HUES64 (cell line): Measurements from ENCODE around the gene SYTL3.
"Not testable (repeated sequence)": the region's sequence is repeated elsewhere in the genome, so short reads cannot be mapped to it uniquely, and the experiment has no call there.

Experiments
- H3K27ac ChIP-seq: 2 replicates; pipeline ENCODE4 v1.7.0; 2013; ENCODE audit warnings: low read depth, low read length, inconsistent platforms
- H3K27me3 ChIP-seq: 2 replicates; pipeline ENCODE4 v1.6.1; 2013; ENCODE audit warnings: mild to moderate bottlenecking, low read length; ENCODE audit not compliant: insufficient read depth
- H3K36me3 ChIP-seq: 2 replicates; pipeline ENCODE4 v1.6.1; 2013; ENCODE audit warnings: mild to moderate bottlenecking, low read length; ENCODE audit not compliant: insufficient read depth
- H3K4me1 ChIP-seq: 2 replicates; pipeline ENCODE4 v1.6.1; 2013; ENCODE audit warnings: mild to moderate bottlenecking, low read length, moderate library complexity; ENCODE audit not compliant: insufficient read depth
- H3K4me3 ChIP-seq: 2 replicates; pipeline ENCODE4 v1.5.1; 2013; ENCODE audit warnings: mild to moderate bottlenecking, low read length, moderate library complexity
- H3K9ac ChIP-seq: 2 replicates; pipeline ENCODE4 v1.6.1; 2013; ENCODE audit warnings: mild to moderate bottlenecking, low read depth, low read length
- H3K9me3 ChIP-seq: 2 replicates; pipeline ENCODE4 v1.6.1; 2013; ENCODE audit warnings: low read depth, low read length; ENCODE audit not compliant: insufficient read depth
- WGBS: fragments of 150-250, 120-280 bp; methylation state at CpG from one replicate; pipeline ENCODE4 v1.1.7; 2013; ENCODE audit warnings: missing lambda C conversion rate; 5-methylcytosine and 5-hydroxymethylcytosine counted together

Gene SYTL3

DNA sequence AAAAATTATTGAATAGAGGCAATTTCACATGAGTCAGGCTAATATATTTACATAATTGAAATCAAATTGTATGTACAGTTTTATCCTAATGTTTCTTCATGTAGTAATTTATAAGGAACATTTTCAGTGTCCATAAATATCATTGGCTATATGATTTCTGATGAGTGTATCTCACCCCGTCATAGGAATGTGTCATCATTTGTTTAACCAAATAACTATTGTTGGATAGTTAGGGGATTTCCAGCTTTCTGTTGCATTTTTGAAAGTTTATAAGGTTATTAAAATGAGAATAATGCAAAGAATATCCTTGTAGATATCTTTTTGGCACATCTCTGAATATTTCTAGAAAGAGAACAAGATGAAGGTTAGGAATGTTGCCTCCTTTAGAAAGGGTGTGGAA, 39.0 kb downstream of the SYTL3 start:
- no peak overlapping the region for H3K9ac ChIP-seq
- H3K36me3 ChIP-seq: no peaks in the 10 kb centered on the region
- no peaks in the 10 kb centered on the region for H3K27me3 ChIP-seq
- H3K4me1 ChIP-seq: 0 out of 2 replicates have a peak, but pooled peaks cover 5% of the 10 kb centered on the region
- no peaks in the 10 kb centered on the region for H3K9me3 ChIP-seq
- WGBS: 100% methylated on average over 1 of the region's 1 CpG
- no peak overlapping the region for H3K27ac ChIP-seq
- no peak overlapping the region for H3K4me3 ChIP-seq

DNA sequence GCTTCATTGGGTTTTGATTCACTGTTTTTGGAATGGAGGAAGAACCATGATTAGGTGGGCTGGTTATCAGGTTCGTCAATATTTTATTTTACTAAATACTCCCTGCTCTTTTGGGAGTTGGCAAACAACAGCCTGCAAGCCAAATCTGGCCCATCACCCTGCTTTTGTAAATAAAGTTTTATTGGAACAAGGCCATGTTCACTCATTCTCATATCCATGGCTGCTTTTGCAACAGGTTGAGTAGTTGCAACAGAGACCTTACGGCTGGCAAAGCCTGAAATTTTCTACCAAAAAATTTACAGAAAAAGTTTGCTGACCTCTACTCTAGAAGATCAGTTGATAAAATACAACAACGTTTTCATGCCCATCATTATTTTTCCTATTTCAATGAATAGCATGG, 45.1 kb downstream of the SYTL3 start:
- H3K27ac ChIP-seq: no peak overlapping the region
- no peaks in the 10 kb centered on the region for H3K27me3 ChIP-seq
- H3K9ac ChIP-seq: no peak overlapping the region
- H3K36me3 ChIP-seq: no peaks in the 10 kb centered on the region
- no peak overlapping the region for H3K4me3 ChIP-seq
- 93% methylated on average over 2 of the region's 3 CpGs for WGBS
- H3K9me3 ChIP-seq: 0 out of 2 replicates have a peak, but pooled peaks cover 2% of the 10 kb centered on the region
- H3K4me1 ChIP-seq: no peaks in the 10 kb centered on the region

DNA sequence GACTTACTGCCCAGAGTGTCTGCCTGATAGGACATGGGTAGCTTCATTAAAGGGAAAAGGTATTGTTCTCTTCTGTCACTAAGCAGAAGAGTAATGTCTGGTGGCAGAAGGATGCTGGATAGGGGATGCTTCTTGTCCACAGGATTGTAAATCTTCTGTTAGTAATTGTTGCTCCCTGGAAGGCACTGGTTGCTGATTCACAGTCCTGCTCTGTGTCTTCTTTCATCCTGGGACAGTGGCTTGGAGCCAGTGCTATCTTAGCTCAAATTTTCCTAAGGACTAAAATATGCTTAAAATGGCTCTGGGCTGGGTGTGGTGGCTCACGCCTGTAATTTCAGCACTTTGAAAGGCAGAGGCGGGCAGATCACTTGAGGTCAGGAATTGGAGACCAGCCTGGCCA, 48.0 kb downstream of the SYTL3 start:
- no peaks in the 10 kb centered on the region for H3K27me3 ChIP-seq
- no peak overlapping the region for H3K27ac ChIP-seq
- H3K9ac ChIP-seq: no peak overlapping the region
- WGBS: 88% methylated on average over 2 of the region's 2 CpGs
- no peak overlapping the region for H3K4me3 ChIP-seq
- H3K9me3 ChIP-seq: 0 out of 2 replicates have a peak, but pooled peaks cover 2% of the 10 kb centered on the region
- no peaks in the 10 kb centered on the region for H3K36me3 ChIP-seq
- H3K4me1 ChIP-seq: no peaks in the 10 kb centered on the region

DNA sequence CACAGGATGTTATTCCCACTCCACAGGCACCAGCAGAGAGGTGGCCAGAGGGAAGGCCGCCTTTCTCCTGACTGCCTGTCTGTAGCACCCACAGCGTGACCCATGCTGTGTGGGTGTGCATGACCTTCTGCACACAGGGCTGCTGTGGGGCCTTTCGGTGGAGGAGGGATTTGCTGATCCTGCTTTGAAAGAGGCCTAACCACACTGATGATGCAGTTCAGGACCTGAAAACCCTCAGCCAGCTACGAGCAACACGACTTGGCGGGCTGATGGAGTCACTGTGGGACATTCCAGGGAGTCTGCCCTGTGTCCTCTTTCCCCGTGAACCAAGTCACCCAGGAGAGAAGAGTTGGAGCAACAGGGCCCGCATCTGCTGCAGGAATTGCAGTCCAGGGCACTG, 49.1 kb downstream of the SYTL3 start:
- no peak overlapping the region for H3K9ac ChIP-seq
- no peak overlapping the region for H3K27ac ChIP-seq
- H3K4me3 ChIP-seq: no peak overlapping the region
- H3K4me1 ChIP-seq: no peaks in the 10 kb centered on the region
- WGBS: 93% methylated on average over 8 of the region's 8 CpGs
- H3K9me3 ChIP-seq: 0 out of 2 replicates have a peak, but pooled peaks cover 2% of the 10 kb centered on the region
- H3K27me3 ChIP-seq: no peaks in the 10 kb centered on the region
- H3K36me3 ChIP-seq: no peaks in the 10 kb centered on the region

DNA sequence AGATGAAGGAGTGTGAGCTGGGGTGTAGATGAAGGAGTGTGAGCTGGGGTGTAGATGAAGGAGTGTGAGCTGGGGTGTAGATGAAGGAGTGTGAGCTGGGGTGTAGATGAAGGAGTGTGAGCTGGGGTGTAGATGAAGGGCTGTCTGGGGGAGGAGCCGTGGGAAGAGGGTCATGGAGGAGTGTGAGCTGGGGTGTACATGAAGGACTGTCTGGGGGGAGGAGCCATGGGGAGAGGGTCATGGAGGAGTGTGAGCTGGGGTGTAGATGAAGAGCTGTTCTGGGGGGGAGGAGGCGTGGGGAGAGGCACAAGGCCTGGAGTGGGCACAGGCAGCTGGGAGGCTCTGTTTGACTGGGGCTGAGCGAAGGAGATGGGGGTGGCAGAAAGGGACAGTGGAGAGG, 51.4 kb downstream of the SYTL3 start:
- not testable (repeated sequence) for H3K4me1 ChIP-seq, H3K9ac ChIP-seq, H3K27ac ChIP-seq, H3K36me3 ChIP-seq, H3K9me3 ChIP-seq, H3K4me3 ChIP-seq, H3K27me3 ChIP-seq
- WGBS: 91% methylated on average over 3 of the region's 3 CpGs

DNA sequence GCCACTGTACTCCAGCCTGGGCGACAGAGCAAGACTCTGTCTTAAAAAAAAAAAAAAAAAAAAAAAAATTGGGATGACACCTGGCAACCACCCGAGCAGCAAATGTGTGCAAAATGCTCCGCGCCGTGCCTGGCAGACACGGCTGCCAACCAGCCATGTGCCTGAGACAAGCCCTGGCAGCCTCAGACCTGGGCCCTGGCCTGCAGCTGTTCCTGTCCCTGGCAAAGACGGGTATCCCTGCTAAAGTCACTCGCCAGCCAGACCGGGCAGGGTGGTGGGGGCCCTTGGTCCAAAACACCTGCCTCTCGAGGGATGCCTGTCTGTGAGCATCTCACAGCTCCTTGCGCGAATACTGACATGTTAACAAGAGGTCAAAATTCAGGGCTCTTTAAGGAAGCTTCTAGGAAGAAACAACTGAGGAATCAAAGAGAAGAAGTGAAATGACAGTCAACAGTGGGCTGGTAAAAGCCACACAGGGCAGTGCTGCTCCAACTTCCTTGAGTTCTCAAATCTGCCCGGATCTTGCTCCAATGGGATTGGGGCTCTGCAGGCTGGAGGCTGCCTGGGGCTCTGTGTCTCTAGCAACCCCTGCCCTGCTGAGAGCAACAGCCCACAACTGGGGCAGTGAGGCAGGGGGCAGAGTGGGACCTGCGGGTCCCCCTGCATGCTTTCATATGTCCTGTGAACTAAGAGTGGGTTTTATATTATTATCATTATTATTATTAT, 53.4 kb downstream of the SYTL3 start:
- no peaks in the 10 kb centered on the region for H3K36me3 ChIP-seq
- H3K9ac ChIP-seq: no peak overlapping the region
- no peaks in the 10 kb centered on the region for H3K27me3 ChIP-seq
- peaks cover 12% of the 10 kb centered on the region; the same call in 1 of the 2 replicates for H3K4me1 ChIP-seq
- 93% methylated on average over 13 of the region's 14 CpGs for WGBS
- H3K4me3 ChIP-seq: no peak overlapping the region
- H3K9me3 ChIP-seq: no peaks in the 10 kb centered on the region
- no peak overlapping the region for H3K27ac ChIP-seq

DNA sequence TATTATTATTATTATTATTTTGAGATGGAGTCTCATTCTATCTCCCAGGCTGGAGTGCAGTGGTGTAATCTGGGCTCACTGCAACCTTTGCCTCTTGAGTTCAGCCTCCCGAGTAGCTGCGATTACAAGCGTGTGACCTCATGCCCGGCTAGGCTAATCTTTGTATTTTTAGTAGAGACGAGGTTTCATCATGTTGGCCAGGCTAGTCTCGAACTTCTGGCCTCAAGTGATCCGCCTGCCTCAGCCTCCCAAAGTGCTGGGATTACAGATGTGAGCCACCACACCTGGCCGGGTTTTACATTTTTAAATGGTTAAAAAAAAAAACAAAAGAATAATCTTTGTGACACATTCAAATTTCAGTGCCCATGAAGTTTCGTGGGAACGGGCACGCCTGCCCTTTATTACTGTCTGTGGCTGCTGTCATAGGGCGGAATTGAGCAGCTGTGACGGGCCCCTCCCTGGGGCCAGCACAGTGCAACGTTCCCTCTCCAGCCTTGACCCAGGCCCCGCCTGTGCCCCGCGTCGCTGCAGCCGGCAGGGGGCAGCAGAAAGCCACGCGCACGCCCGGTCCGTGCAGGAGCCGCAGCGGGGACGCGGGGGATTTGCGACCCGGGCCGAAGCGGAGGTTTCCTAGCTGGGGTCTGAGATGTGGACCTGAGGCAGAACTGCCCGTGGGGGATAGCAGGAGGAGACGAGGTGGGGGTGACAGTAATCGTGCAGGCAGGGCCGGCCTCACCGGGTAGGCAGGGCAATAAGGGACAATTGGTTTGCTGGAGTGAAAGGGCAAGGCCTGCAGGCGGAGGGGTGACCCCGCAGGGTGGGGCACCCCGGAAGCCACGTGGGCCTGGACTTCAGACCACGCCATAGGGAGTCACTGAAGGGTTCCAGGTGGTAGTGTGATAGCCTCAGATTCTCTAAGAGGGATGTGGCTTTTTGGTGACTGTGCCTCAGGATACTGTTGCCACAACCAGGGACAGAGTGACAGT, 54.3 kb downstream of the SYTL3 start:
- Histone ChIP-seq H3K27ac (no peak overlapping the region), H3K4me3 (peak overlapping the region; percentile 41), H3K9me3 (no peaks in the 10 kb centered on the region), H3K9ac (no peak overlapping the region), H3K36me3 (no peaks in the 10 kb centered on the region), H3K4me1 (peaks cover 12% of the 10 kb centered on the region; the same call in 1 of the 2 replicates), H3K27me3 (no peaks in the 10 kb centered on the region)
- WGBS: 24% methylated on average over 42 of the region's 42 CpGs

DNA sequence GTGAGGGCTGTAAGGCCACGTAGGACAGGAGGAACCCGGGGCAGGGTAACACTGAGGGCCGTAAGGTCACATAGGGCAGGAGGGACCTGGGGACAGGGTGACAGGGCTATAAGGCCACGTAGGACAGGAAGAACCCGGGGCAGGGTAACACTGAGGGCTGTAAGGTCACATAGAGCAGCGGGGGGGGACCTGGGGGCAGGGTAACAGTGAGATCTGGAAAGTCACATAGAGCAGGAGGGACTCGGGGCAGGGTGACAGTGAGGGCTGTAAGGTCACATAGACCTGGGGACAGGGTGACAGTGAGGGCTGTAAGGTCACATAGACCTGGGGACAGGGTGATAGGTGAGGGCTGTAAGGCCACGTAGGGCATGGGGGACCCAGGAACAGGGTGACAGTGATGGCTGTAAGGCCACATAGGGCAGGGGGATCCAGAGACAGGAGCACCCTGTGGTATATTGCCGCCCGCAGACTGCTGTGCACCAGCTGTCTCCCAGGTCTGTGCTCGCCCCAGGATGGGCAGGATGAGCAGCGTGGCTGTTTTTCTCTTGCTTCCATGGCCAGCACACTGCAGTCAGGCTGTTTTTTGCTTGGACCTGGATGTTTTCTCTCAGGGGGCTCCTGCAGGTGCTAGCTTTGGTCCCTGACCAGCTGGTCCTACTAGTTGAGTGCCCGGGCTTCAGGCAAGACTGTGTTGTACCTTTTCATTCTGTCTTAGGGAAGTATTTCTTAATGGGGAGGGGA, 55.7 kb downstream of the SYTL3 start:
- Histone ChIP-seq H3K4me1 (peaks cover 12% of the 10 kb centered on the region; the same call in 1 of the 2 replicates), H3K9me3 (no peaks in the 10 kb centered on the region), H3K27ac (no peak overlapping the region), H3K27me3 (no peaks in the 10 kb centered on the region), H3K36me3 (no peaks in the 10 kb centered on the region), H3K4me3 (no peak overlapping the region), H3K9ac (no peak overlapping the region)
- WGBS: 92% methylated on average over 13 of the region's 13 CpGs

DNA sequence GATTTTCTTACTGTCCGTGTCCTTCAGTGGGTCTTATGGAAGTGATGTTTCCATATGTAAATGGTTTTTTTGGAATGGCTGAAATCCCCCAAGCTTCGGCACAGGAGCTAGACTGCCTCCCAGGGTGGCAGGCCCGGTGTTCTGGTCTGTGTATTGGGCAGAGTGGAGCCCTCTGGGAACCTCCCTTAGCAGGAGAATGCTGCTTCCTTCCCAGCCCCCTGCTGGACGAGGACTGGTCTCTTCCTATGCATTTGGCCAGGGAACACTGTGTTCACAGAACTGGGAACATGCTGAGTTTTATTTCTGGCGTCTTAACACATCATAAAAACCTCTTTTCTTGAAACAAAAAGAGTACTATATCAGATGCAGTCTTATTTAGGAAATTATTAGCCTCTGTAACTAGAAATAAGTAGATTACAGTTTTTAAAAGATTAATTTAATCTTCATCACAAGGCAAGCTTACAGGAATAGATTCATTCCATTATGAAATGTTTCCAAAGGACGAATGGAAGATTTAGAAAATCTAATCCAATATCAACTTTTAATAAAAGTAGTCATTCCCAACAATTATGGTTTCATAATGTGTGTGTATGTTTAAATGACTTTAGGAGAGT, 56.6 kb downstream of the SYTL3 start:
- no peaks in the 10 kb centered on the region for H3K27me3 ChIP-seq
- no peaks in the 10 kb centered on the region for H3K36me3 ChIP-seq
- no peak overlapping the region for H3K9ac ChIP-seq
- no peak overlapping the region for H3K27ac ChIP-seq
- H3K4me1 ChIP-seq: peaks cover 12% of the 10 kb centered on the region; the same call in 1 of the 2 replicates
- WGBS: 32% methylated on average over 5 of the region's 6 CpGs
- no peak overlapping the region for H3K4me3 ChIP-seq
- H3K9me3 ChIP-seq: no peaks in the 10 kb centered on the region

DNA sequence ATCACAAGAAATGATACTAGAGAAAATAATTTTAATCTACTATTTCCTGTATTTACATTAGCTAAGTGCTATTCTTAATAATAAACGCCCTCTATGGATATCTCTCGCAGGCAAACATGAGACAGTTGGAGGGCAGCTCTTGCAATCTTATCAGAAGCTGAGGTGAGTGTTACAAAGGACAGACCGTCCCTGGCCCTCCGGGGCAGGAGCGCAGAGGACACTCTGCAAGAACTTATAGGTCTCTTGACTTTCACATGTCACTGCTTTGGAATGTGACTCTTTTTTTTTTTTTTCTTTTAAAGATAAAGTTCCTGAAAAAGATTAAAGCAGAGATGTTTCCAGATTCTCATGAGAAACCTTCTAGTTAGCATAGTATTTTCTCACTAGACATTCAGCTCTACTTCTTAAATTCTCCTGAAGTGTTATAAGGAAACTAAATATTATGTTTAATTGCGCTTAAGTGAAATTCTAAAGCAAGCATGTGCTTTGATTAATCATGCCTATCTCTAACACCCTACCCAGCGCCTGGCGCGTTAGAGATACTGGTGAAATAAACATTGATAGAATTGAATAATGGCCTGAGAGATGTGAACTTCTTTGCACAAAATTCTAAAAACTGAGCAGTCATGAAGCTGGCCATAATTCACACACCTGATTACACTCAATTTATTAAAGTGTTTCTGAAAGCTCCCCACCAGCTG, 57.4 kb downstream of the SYTL3 start:
- WGBS: 40% methylated on average over 5 of the region's 9 CpGs
- Histone ChIP-seq H3K27me3 (no peaks in the 10 kb centered on the region), H3K27ac (no peak overlapping the region), H3K9me3 (no peaks in the 10 kb centered on the region), H3K9ac (no peak overlapping the region), H3K4me3 (no peak overlapping the region), H3K4me1 (peaks cover 12% of the 10 kb centered on the region; the same call in 1 of the 2 replicates), H3K36me3 (no peaks in the 10 kb centered on the region)
